Heart right ventricle (tissue), 16 donors: ENCODE results near the gene HOXA13. TPM values are rescaled to one million over a fixed set of nuclear protein-coding genes. Genes with fewer than 3 reads are reported as not detected.

ENCODE experiments used
- ATAC-seq, 8 donors: fragments of 200-7000 bp; cut with Tn5 transposase; one replicate each; pipeline ENCODE4 v1.9.1; 2020; ENCODE audit warnings: mild to moderate bottlenecking in 8 of 8, moderate library complexity in 8 of 8, moderate number of reproducible peaks in 1 of 8
- DNase-seq, 2 donors: peaks; one replicate each; pipeline ENCODE4 v3.0.0-alpha.2; 2020
- H3K27ac ChIP-seq, 10 donors: fragments of 200-600 bp; sonication (generic) in 2 of 10; one replicate each; pipeline versions ENCODE4 v1.5.0 to v1.8.0; 2020 to 2022; ENCODE audit warnings: mild to moderate bottlenecking in 3 of 10
- H3K27me3 ChIP-seq, 7 donors: fragments of 200-600 bp; one replicate each; pipeline ENCODE4 v1.8.0; 2021 to 2022; ENCODE audit warnings: mild to moderate bottlenecking in 2 of 7
- H3K36me3 ChIP-seq, 9 donors: fragments of 200-600 bp; sonication (generic) in 1 of 9; one replicate each; pipeline versions ENCODE4 v1.5.0 to v1.8.0; 2020 to 2022; ENCODE audit warnings: mild to moderate bottlenecking in 2 of 9
- H3K4me1 ChIP-seq, 9 donors: fragments of 200-600 bp; sonication (generic) in 1 of 9; one replicate each; pipeline versions ENCODE4 v1.5.0 to v1.8.0; 2020 to 2022; ENCODE audit warnings: mild to moderate bottlenecking in 4 of 9
- H3K4me3 ChIP-seq, 10 donors: fragments of 200-600 bp; sonication (generic) in 2 of 10; one replicate each; pipeline versions ENCODE4 v1.5.0 to v1.8.0; 2020 to 2022; ENCODE audit warnings: mild to moderate bottlenecking in 7 of 10, moderate library complexity in 2 of 10
- H3K9me3 ChIP-seq, 11 donors: fragments of 200-600 bp in 10 of 11; sonication (generic) in 2 of 11; one replicate each; pipeline versions ENCODE4 v1.5.0 to v1.8.0; 2013 to 2022; ENCODE audit warnings: mild to moderate bottlenecking in 2 of 11, control low read depth in 1 of 11, moderate library complexity in 1 of 11
- WGBS, 2 donors: extraction: QIAGEN DNeasy Blood & Tissue Kit; methylation state at CpG; one replicate each; pipeline ENCODE4 v1.1.7; 2013; ENCODE audit warnings: inconsistent platforms in 1 of 2; 5-methylcytosine and 5-hydroxymethylcytosine counted together
- intact Hi-C, 10 donors: fragments of 100-400 bp; cut with DNase I; formaldehyde crosslinking; loops; one replicate each; pipeline versions ENCODE4 v1.11.1 to v1.14.2; 2022
- polyA plus RNA-seq, 2 donors: library from polyadenylated mRNA; stranded (reverse); fragments of 200-250 nt; gene quantifications; one replicate each; pipeline ENCODE4 v1.2.3, GENCODE V29; 2013
- total RNA-seq, 10 donors: library from RNA; stranded (reverse); fragmentation: NEBNext Ultra II Directional in 3 of 10; extraction: Animal tissue kit (Norgen Biotek cat#: 25700) in 3 of 10; gene quantifications; one replicate each; pipeline versions ENCODE4 v1.2.1 to v1.2.4, GENCODE V29; 2021 to 2023
- TF ChIP-seq, protein P1 (sequence below), 9 donors: fragments of 200-600 bp; sonication (generic) in 2 of 9; IDR thresholded peaks; one replicate each; pipeline versions ENCODE4 v1.5.0 to v1.8.0; 2021 to 2022; ENCODE audit warnings: antibody characterized with exemption in 9 of 9, mild to moderate bottlenecking in 5 of 9, moderate library complexity in 1 of 9
- donor health status: Arrhythmogenic right ventricular cardiomyopathy.
- donor health status: ischemic (EF 13 %, LVEDD 7.1; RV severe dilation, severe dysfunction).
- donor health status: healthy with polysubstance abuse.
- donor health status: DM: no; HTN: yes; CAD: no.
- donor health status: DM: no; HTN: no; CAD: no.
- donor health status: ischemic (EF 25% LVEDD 6.9; RV normal size, moderate dysfunction).
- donor health status: ischemic (EF 25% LVEDD 5.7; RV mildly dilated, moderate dysfunction).
- donor health status: healthy.
- donor health status: DM: yes; HTN: yes; CAD: no.
- donor health status: Ischemic cardiomyopathy.
- donor health status: ischemic (EF 35%, LVEDD 5.7; RV mildly dilated, moderate dysfunction).
- donor health status: nonischemic (EF 11% LVEDD 7.7; RV severe dilation, severe dysfunction).
- donor health status: DM: yes; HTN: yes; CAD: no.
- donor health status: PGD.
- donor health status: ischemic (EF 29% LVEDD 5.4; RV normal size, mild dysfunction).
- donor health status: nonischemic (EF 23%, LVEDD 6.1; RV moderate dilation, normal function).

HOXA13 gene
- total and polyA plus RNA-seq, 12 donors, result not detected

DNA sequence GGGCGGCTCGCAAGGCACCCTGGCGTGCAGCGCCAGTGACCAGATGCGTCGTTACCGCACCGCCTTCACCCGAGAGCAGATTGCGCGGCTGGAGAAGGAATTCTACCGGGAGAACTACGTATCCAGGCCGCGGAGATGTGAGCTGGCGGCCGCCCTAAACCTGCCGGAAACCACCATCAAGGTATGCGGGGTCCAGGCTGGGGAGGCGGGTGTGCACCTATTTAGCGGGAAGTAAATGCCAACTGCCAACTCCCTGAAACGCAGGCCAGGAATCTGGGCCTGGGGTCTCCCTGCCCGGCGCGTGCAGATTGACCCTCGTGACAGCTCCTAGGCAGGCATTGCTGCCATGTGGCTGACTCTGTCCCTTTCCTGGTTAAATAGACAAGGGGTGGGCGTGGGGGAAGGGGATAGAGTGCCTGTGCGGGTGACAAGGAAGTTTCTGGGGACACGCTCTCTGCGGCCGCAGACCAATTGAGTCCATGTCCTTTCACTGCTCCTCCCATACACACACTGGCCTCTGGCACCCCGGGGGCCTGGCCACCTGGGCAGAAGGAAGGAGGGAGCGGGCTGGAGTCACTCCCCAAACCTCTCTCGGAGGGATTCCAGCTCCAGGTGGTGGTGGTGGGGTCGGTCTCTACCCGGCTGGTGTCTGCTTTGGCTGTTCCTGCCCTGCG, 45.4 kb upstream of the HOXA13 start:
- Histone ChIP-seq H3K4me1 (peaks cover 0 to 43% (median 34%) of the 10 kb centered on the region in 9 donors), H3K36me3 (no peaks in the 10 kb centered on the region), H3K27ac (no peak overlapping the region), H3K9me3 (no peaks in the 10 kb centered on the region), H3K27me3 (peaks cover 52 to 100% (median 100%) of the 10 kb centered on the region in 7 donors), H3K4me3 (peak overlapping the region in 5 of 10 donors; percentile 2 to 37 (median 24))
- DNase-seq (no peak), ATAC-seq (no peak)
- TF ChIP-seq, protein P1, sequence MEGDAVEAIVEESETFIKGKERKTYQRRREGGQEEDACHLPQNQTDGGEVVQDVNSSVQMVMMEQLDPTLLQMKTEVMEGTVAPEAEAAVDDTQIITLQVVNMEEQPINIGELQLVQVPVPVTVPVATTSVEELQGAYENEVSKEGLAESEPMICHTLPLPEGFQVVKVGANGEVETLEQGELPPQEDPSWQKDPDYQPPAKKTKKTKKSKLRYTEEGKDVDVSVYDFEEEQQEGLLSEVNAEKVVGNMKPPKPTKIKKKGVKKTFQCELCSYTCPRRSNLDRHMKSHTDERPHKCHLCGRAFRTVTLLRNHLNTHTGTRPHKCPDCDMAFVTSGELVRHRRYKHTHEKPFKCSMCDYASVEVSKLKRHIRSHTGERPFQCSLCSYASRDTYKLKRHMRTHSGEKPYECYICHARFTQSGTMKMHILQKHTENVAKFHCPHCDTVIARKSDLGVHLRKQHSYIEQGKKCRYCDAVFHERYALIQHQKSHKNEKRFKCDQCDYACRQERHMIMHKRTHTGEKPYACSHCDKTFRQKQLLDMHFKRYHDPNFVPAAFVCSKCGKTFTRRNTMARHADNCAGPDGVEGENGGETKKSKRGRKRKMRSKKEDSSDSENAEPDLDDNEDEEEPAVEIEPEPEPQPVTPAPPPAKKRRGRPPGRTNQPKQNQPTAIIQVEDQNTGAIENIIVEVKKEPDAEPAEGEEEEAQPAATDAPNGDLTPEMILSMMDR (IDR thresholded peaks at IDR 0.05), result no peak
- WGBS, 2 donors, result 4 to 8% methylated on average over 37 of the region's 37 CpGs
- intact Hi-C loops, result no loop called here

GRCh38 chr7:27244488-27245123, 44.7 kb upstream of the HOXA13 start:
- Histone ChIP-seq H3K36me3 (no peaks in the 10 kb centered on the region), H3K4me1 (peaks cover 0 to 49% (median 36%) of the 10 kb centered on the region in 9 donors), H3K9me3 (no peaks in the 10 kb centered on the region), H3K4me3 (no peak overlapping the region), H3K27ac (no peak overlapping the region), H3K27me3 (peaks cover 54 to 100% (median 100%) of the 10 kb centered on the region in 7 donors)
- TF ChIP-seq, protein P1 (IDR thresholded peaks at IDR 0.05), result no peak
- WGBS, 2 donors, result 13% methylated on average over 18 of the region's 18 CpGs
- ATAC-seq (no peak), DNase-seq (no peak)
- intact Hi-C loops, result no loop called here

GRCh38 chr7:27243340-27244163, 43.7 kb upstream of the HOXA13 start:
- Histone ChIP-seq H3K27ac (no peak overlapping the region), H3K4me1 (peaks cover 0 to 55% (median 42%) of the 10 kb centered on the region in 9 donors), H3K4me3 (peak overlapping the region in 5 of 10 donors; percentile 12 to 40 (median 23)), H3K9me3 (no peaks in the 10 kb centered on the region), H3K27me3 (peaks cover 52 to 100% (median 100%) of the 10 kb centered on the region in 7 donors), H3K36me3 (no peaks in the 10 kb centered on the region)
- intact Hi-C loops, result no loop called here
- TF ChIP-seq, protein P1 (IDR thresholded peaks at IDR 0.05), result no peak
- WGBS, 2 donors, result 3 to 5% methylated on average over 43 of the region's 43 CpGs
- ATAC-seq (no peak), DNase-seq (no peak)
